GM15510 (cell line): ENCODE data around the gene TLK2.

ENCODE experiments used
- POLR2A ChIP-seq: IDR thresholded peaks from 3 replicates; pipeline ENCODE4 v1.6.1; 2011; ENCODE audit warnings: borderline replicate concordance; ENCODE audit not compliant: insufficient read length; ENCODE audit errors: extremely low read depth

Gene TLK2

GRCh38 chr17:62631086-62631935 is 152.7 kb downstream of the TLK2 start:
- TF ChIP-seq POLR2A, result no peak

DNA sequence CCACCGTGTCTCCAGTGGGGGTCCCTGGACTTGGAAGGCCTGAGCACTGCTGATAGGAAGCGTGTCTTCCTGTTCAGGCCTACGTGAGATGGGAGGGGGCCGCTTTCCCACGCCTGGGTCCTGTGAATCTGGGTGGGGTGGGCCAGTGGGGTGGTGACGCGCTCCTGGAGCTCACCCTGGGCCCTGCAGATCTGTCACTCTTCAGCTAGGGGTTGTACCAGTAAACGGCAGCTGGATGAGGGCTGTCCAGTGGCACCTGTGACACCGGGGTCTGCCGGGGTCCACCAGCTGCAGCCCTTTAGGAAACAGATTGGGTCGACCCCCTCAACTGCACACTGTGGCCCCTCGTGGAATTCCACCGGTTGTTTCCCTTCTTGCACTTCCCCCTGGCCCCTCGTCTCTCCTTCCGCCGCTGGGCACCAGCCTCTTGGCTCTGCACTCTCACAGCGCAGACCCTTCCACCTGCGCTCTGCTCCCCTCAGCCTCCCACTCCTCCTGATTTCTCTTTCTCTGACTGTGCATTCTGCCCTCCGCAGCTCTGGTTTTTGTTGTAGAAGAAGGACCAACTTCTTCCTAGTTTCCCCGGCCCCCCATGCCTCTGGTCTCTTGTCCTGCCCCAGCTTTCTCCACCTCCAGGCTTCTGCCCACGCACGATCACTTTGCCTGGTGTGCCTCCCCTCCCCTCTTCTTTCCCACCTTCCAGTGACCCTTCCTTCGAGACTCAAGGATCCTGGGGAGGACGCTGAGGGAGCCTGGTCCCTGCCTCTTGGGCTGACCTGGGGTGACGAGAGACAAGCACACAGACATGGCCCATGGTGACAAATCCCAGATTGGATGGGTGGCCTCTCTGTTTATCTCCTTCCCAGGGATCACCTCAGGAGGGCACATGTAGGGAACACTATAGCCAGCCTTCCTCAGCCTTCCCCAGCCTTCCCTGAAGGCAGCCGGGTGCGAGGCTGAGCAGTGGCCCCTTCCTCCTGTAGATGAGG is 153.6 kb downstream of the TLK2 start:
- no peak for TF ChIP-seq POLR2A

DNA sequence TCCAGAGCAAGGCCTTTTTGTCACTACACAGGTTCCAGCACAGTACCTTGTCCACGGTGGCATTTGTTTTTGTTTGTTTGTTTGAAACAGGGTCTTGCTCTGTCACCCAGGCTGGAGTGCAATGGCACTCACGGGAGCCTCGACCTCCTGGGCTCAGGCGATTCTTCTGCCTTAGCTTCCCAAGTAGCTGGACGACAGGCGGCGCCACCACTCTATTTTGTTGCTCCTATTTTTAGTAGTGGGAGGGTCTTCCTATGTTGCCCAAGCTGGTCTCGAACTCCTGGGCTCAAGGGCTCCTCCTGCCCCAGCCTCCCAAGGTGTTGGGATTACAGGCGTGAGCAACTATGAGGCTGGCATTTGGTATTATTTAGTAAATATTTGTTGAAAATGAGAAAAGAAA is 159.2 kb downstream of the TLK2 start:
- no peak for TF ChIP-seq POLR2A

DNA sequence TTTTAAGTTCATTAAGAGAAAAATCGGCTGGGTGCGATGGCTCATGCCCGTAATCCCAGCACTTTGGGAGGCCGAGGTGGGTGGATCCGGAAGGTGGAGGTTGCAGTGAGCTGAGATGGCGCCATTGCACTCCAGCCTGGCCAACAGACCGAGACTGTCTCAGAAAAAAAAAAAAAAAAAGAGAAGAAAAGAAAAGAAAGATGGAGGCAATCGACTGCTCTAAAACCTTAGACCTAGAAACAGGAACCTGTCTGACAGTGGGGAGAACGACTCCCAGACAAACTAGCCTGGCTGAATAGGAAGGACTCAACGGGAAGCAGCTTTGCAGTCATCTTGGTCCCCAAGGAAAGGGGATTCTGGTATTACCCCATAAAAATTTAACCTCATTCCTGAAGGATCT is 162.5 kb downstream of the TLK2 start:
- no peak for TF ChIP-seq POLR2A

DNA sequence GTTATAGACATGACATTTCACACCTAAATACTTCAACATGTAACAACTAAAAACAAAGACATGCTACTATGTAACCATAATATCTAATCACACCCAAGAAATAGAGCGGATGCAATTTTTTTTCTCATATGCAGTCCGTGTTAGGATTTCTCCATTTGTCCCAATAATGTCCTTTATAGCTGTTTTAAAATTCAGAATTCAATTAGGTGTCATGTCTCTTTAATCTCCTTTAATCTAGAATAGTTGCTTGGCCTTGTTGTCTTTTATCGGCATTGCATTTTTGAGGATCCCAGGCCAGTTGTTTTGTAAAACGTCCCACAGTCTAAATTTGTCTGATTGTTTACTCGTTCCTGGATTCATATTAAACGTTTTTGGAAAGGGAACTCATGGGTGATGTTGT is 163.3 kb downstream of the TLK2 start:
- no peak for TF ChIP-seq POLR2A

- TF ChIP-seq POLR2A, result no peak
These were observed 164.9 kb downstream of the TLK2 start for GRCh38 chr17:62643496-62643895.

GRCh38 chr17:62644487-62645173 is 166.0 kb downstream of the TLK2 start:
- no peak for TF ChIP-seq POLR2A

GRCh38 chr17:62648251-62648955 is 169.8 kb downstream of the TLK2 start:
- TF ChIP-seq POLR2A, result no peak

DNA sequence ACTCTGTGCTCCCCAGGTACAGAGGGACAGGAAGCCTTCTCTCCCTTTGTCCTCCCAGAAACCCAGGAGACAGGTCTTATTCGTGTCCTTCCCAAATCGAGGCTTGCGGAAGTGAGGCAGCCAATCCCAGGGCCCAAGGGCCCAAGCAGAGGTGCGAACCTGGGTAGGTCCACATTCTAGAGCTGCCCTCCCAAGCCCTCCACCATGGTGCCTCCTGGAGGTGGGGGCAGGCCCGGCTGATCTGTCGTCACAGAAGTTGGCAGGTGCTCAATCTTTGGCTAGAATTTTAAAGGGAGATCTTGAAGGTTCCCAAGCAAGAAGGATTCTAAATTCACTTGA is 170.3 kb downstream of the TLK2 start:
- no peak for TF ChIP-seq POLR2A

DNA sequence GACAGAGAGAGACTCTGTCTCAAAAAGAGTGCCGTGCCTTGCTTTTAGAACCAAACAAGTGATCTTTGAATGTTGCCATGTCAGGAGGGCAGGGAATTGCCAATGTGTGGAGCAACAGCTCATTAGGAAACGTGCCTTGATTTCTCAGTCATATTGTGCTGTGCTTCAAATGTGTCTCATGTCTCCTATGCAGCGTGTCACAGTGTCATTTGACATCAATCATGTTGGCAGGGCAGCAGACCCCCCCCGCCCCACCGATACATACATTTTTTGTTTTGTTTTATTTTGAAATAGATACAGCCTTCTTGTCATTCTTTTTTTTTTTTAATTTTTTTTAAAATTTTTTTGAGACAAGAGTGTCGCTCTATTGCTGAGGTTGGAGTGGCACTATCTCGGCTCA is 170.9 kb downstream of the TLK2 start:
- TF ChIP-seq POLR2A, result no peak

- TF ChIP-seq POLR2A, result no peak
These were observed 172.0 kb downstream of the TLK2 start for GRCh38 chr17:62650587-62650986.

DNA sequence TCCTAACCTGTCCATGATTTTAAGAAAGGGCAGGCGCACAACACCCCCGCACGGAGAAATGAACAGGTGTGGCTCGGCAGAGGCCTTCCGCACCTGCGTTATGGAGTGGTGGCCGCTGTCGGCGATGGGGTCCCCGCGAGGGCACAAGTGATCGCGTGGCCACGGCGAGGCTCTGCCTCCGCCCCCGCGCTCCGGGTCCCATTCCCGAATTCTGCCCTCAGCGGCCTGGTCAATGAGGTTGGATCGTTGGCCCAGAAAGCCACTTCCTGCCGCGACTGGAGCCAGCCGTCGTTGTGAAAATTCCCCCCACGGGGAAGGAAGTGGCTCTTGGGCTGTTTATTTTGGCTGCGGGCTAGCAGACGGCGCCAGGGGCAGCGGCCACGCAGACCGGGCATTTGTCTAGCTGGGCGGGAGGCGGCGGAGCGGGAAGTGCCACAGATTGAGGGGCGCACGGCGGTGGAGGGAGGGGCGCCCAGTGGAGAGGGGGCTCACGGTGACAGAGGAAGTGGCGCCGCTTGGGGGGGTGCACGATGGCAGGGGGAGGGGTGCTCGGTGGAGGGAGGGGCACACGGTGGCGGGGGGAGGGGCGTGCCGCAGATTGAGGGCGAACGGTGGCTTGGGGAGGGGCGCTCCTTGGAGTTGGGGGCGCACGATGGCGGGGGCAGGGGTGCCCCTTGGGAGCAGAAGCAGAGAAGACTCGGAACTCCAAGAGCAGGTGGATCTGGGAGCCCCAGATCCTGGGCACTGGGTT is 173.8 kb downstream of the TLK2 start:
- no peak for TF ChIP-seq POLR2A

DNA sequence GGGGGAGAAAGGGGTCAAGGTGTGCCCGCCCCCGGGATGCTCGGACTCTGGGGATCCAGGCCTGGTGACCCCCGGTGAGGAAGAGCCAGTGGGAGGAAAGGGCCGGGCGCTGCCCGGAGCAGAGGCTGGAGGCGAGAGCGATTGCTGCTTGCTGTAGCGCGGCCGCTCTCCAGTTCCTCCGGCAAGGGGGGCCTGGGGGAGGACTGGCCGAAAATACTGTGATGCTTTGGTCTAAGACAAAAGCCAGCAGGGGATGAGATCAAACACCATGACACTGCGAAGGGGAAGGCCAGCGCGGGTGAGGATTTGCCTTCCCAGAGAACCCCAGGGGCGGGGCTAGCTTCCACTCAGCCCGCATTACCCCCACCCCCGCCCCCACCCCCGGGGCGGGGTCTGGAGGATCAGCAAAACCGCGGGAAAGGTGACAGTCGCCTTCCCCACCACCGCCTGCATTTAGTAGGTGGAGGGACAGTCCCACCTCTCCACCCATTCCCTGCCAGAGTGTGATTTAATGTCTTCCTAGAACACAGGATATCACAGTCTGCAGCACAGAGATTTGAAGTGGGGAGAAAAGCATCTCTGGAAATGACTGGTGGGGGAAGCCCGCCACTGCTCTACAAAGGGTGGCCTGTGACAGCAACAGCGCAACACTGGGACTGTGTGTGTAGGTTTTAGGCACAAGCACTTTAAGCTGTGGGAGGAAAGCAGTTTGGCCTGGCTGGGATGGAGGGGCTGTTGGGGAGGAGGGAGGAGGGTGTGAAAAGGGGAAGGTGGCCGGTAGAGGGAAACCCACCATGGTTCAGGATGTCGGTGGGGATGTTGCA is 174.6 kb downstream of the TLK2 start:
- TF ChIP-seq POLR2A, result no peak
